Keratinocyte (primary cell): ENCODE results near the gene MVB12B. TPM values are rescaled to one million over a fixed set of nuclear protein-coding genes. Genes with fewer than 3 reads are reported as not detected.

Experiments
- DNase-seq: peaks from one replicate; pipeline ENCODE4 v3.0.0-alpha.2; 2011; ENCODE audit warnings: low read depth, missing footprints, low spot score
- FAIRE-seq: peaks from 2 replicates; lab custom pipeline; 2011; peaks lifted over from hg19 to GRCh38; lab: Jason Lieb, UNC
- H2AFZ ChIP-seq: 2 replicates; pipeline ENCODE4 v1.6.0; 2012; ENCODE audit warnings: low read length, control low read depth, inconsistent platforms; ENCODE audit not compliant: control insufficient read depth
- H3K27ac ChIP-seq: 2 replicates; pipeline ENCODE4 v1.5.1; 2011; ENCODE audit warnings: low read length; ENCODE audit not compliant: control insufficient read depth, insufficient read depth
- H3K27me3 ChIP-seq: 3 replicates; pipeline ENCODE4 v1.6.0; 2011; ENCODE audit warnings: low read length; ENCODE audit not compliant: control insufficient read depth, insufficient read depth; ENCODE audit errors: extremely low read depth
- H3K36me3 ChIP-seq, 2 experiments: 2 replicates in 1 of 2; 3 replicates in 1 of 2; pipeline ENCODE4 v1.5.1; 2011; ENCODE audit warnings: low read length in 2 of 2, mild to moderate bottlenecking in 1 of 2; ENCODE audit not compliant: control insufficient read depth in 2 of 2, insufficient read depth in 2 of 2; ENCODE audit errors: extremely low read depth in 1 of 2
- H3K4me1 ChIP-seq: 3 replicates; pipeline ENCODE4 v1.5.1; 2011; ENCODE audit warnings: low read length; ENCODE audit not compliant: control insufficient read depth, insufficient read depth; ENCODE audit errors: extremely low read depth
- H3K4me2 ChIP-seq: 3 replicates; pipeline ENCODE4 v1.6.0; 2011; ENCODE audit warnings: low read depth, low read length; ENCODE audit not compliant: control insufficient read depth, insufficient read depth; ENCODE audit errors: extremely low read depth
- H3K4me3 ChIP-seq, 3 experiments: fragments of 200-600 bp in 1 of 3; sonication (generic) in 1 of 3; 2 replicates in 2 of 3; 3 replicates in 1 of 3; pipeline ENCODE4 v1.5.1; 2011 to 2016; ENCODE audit warnings: low read length in 3 of 3, mild to moderate bottlenecking in 3 of 3, control low read depth in 2 of 3, inconsistent platforms in 1 of 3, low read depth in 1 of 3, mixed read lengths in 1 of 3, mixed run types in 1 of 3, moderate library complexity in 1 of 3; ENCODE audit not compliant: control insufficient read depth in 2 of 3, insufficient read depth in 2 of 3; ENCODE audit errors: extremely low read depth in 1 of 3
- H3K79me2 ChIP-seq: 2 replicates; pipeline ENCODE4 v1.6.0; 2012; ENCODE audit warnings: low read length; ENCODE audit not compliant: control insufficient read depth, insufficient read depth
- H3K9ac ChIP-seq: 3 replicates; pipeline ENCODE4 v1.6.0; 2011; ENCODE audit warnings: low read length; ENCODE audit not compliant: control insufficient read depth, insufficient read depth; ENCODE audit errors: extremely low read depth
- H3K9me1 ChIP-seq: 3 replicates; pipeline ENCODE4 v1.6.0; 2011; ENCODE audit warnings: low read length; ENCODE audit not compliant: control insufficient read depth, insufficient read depth; ENCODE audit errors: extremely low read depth
- H3K9me3 ChIP-seq: 2 replicates; pipeline ENCODE4 v1.5.1; 2012; ENCODE audit warnings: low read depth, low read length; ENCODE audit not compliant: control insufficient read depth
- H4K20me1 ChIP-seq: 3 replicates; pipeline ENCODE4 v1.6.0; 2011; ENCODE audit warnings: low read length; ENCODE audit not compliant: control insufficient read depth, insufficient read depth; ENCODE audit errors: extremely low read depth
- EZH2 ChIP-seq: IDR thresholded peaks from one replicate; pipeline ENCODE4 v1.6.1; 2012; ENCODE audit warnings: inconsistent platforms, mild to moderate bottlenecking, low read length, moderate library complexity
- dilution Hi-C: fragments of 300-500 bp; cut with MboI; formaldehyde crosslinking; loops from one replicate; pipeline ENCODE4 v1.7.0; 2020; ENCODE audit warnings: low sequenced_read_pairs; ENCODE audit not compliant: extremely low pct_ligation_motif_present
- polyA plus RNA-seq, 5 experiments: library from polyadenylated mRNA; depleted of rRNA in 3 of 5; stranded (reverse) in 3 of 5; stranded (forward) in 1 of 5; unstranded in 1 of 5; fragments of >200 nt; gene quantifications; 1 replicate in 1 of 5; 2 replicates in 3 of 5; 3 replicates in 1 of 5; pipeline versions ENCODE4 v1.2.1 to v1.2.3, GENCODE V29; 2011 to 2012; ENCODE audit warnings: missing spikeins in 2 of 5, low read depth in 1 of 5, low replicate concordance in 1 of 5
- TF ChIP-seq, protein P1 (sequence below), 3 experiments: IDR thresholded peaks in 1 of 3; conservative IDR thresholded peaks in 1 of 3; optimal IDR thresholded peaks in 1 of 3; 2 replicates in 2 of 3; 3 replicates in 1 of 3; pipeline versions ENCODE3 to v1.5.1; 2011; ENCODE audit warnings: low read length in 3 of 3, mild to moderate bottlenecking in 3 of 3, moderate library complexity in 2 of 3, control low read depth in 1 of 3, inconsistent platforms in 1 of 3; ENCODE audit not compliant: insufficient read depth in 2 of 3; ENCODE audit errors: extremely low read depth in 1 of 3

The MVB12B gene
- polyA plus RNA-seq, 1 donor (not counting 4 experiments of a cell fraction or from before 2014, with no cell fraction given): 1.2 TPM

DNA sequence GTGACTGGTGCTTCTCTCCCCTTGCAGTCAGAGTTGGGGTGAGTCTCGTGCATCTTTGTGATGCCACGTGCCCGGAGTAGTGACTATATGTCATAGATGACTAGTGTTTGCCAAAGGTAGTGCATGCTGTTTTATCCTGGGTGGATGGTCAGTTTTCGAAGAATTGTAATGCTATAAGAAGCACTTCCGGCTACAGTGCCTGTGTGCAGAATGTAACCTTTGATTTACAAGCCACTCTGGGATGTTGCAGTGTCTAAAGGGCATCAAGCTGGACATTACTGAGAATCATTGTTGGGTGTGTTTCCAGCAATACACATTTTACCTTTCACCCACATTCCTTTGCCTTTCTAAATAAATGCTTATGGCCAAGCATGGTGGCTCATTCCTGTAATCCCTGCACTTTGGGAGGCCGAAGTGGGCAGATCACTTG, 16.7 kb downstream of the MVB12B start:
- H3K4me1 ChIP-seq: peaks cover 16% of the 10 kb centered on the region
- no peaks in the 10 kb centered on the region for H3K79me2 ChIP-seq
- H3K9me1 ChIP-seq: no peaks in the 10 kb centered on the region
- TF ChIP-seq EZH2: no peak
- TF ChIP-seq, protein P1, sequence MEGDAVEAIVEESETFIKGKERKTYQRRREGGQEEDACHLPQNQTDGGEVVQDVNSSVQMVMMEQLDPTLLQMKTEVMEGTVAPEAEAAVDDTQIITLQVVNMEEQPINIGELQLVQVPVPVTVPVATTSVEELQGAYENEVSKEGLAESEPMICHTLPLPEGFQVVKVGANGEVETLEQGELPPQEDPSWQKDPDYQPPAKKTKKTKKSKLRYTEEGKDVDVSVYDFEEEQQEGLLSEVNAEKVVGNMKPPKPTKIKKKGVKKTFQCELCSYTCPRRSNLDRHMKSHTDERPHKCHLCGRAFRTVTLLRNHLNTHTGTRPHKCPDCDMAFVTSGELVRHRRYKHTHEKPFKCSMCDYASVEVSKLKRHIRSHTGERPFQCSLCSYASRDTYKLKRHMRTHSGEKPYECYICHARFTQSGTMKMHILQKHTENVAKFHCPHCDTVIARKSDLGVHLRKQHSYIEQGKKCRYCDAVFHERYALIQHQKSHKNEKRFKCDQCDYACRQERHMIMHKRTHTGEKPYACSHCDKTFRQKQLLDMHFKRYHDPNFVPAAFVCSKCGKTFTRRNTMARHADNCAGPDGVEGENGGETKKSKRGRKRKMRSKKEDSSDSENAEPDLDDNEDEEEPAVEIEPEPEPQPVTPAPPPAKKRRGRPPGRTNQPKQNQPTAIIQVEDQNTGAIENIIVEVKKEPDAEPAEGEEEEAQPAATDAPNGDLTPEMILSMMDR (optimal IDR thresholded peaks at IDR 0.05 in 1 of 3, IDR thresholded peaks at IDR 0.05 in 1 of 3, conservative IDR thresholded peaks at IDR 0.05 in 1 of 3; ENCODE audit: extremely low read depth in 1 of 3, insufficient read depth in 2 of 3, low read length in 3 of 3): no peak
- no peaks in the 10 kb centered on the region for H3K27me3 ChIP-seq
- no peak overlapping the region for H3K27ac ChIP-seq
- H3K9me3 ChIP-seq: no peaks in the 10 kb centered on the region
- FAIRE-seq (no peak), DNase-seq (no peak)
- H3K4me2 ChIP-seq: no peak overlapping the region
- H4K20me1 ChIP-seq: no peaks in the 10 kb centered on the region
- H3K36me3 ChIP-seq: no peaks in the 10 kb centered on the region
- dilution Hi-C loops: no loop called here
- no peak overlapping the region for H3K9ac ChIP-seq
- no peak overlapping the region for H2AFZ ChIP-seq
- no peak overlapping the region for H3K4me3 ChIP-seq

DNA sequence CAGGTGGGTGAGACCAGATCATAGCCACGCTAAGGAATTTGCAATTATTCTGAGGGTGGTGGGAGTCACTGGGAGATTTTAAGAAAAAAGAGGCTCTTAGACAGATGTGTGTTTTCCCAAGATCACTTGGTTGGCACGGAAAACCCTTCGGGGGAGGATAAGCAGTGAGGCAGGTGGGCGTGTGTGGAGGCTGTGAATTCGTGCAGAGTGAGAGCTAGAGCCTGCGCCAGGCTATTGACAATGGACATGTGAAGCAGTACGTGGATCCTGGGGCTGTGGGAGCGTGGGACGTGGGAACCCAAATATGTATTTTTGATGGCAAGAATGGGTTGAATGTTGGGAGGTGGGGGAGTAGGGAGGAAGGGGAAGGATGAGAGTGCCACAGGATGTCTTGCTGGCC, 19.4 kb downstream of the MVB12B start:
- Histone ChIP-seq H3K9me1 (no peaks in the 10 kb centered on the region), H3K36me3 (no peaks in the 10 kb centered on the region), H3K4me1 (peaks cover 27% of the 10 kb centered on the region), H3K4me2 (no peak overlapping the region), H4K20me1 (no peaks in the 10 kb centered on the region), H3K9me3 (no peaks in the 10 kb centered on the region), H3K27ac (no peak overlapping the region), H3K27me3 (no peaks in the 10 kb centered on the region), H3K9ac (no peak overlapping the region), H3K4me3 (no peak overlapping the region), H3K79me2 (no peaks in the 10 kb centered on the region), H2AFZ (no peak overlapping the region)
- dilution Hi-C loops: no loop called here
- no peak for TF ChIP-seq EZH2
- no peak for FAIRE-seq
- DNase-seq: no peak

DNA sequence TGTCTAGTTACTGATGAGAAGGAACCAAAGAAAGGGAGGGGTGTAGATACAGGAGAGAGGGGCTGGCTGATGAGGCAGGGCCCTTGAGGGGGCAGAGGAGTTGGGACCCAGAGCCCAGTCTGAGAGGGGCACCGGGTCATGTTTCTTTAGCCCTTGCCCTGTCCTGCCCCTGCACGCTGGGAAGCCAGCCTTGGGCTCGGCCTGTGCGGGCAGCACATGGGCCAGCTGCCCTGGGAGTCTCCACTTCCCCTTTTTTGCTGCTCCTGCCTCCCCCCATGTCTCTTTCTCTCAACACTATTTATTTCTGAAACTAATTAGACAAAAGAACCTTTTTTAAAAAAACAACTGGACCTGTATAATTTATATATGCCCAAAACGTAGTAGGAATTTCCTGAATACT, 20.5 kb downstream of the MVB12B start:
- Histone ChIP-seq H3K27ac (no peak overlapping the region), H3K4me1 (peaks cover 27% of the 10 kb centered on the region), H4K20me1 (no peaks in the 10 kb centered on the region), H3K9me1 (no peaks in the 10 kb centered on the region), H3K4me3 (peak overlapping the region in 1 of 3 experiments; percentile 16), H3K9me3 (no peaks in the 10 kb centered on the region), H3K27me3 (no peaks in the 10 kb centered on the region), H3K9ac (no peak overlapping the region), H3K4me2 (peak overlapping the region; percentile 67), H2AFZ (peak overlapping the region; percentile 84), H3K79me2 (no peaks in the 10 kb centered on the region), H3K36me3 (no peaks in the 10 kb centered on the region)
- dilution Hi-C loops: no loop called here
- DNase-seq: no peak
- no peak for TF ChIP-seq EZH2
- TF ChIP-seq, protein P1 (optimal IDR thresholded peaks at IDR 0.05 in 1 of 3, IDR thresholded peaks at IDR 0.05 in 1 of 3, conservative IDR thresholded peaks at IDR 0.05 in 1 of 3; ENCODE audit: extremely low read depth in 1 of 3, insufficient read depth in 2 of 3, low read length in 3 of 3): no peak
- FAIRE-seq: no peak
